IMR-90 (cell line): ENCODE measurements around the gene PTGS1. TPM values are rescaled to one million over a fixed set of nuclear protein-coding genes. Genes with fewer than 3 reads are reported as not detected.

Source experiments
- ATAC-seq: fragments of 200-7000 bp; cut with Tn5 transposase; 2 replicates; pipeline ENCODE4 v1.9.1; 2020; ENCODE audit warnings: low read depth, mild to moderate bottlenecking, moderate library complexity
- BruUV-seq: library from RNA; stranded (reverse); fragments of 400-500 nt; replicated peaks from 2 replicates; lab custom pipeline; 2021; lab: Mats Ljungman, UMichigan
- CTCF ChIA-PET: fragments of 300-600 bp; formaldehyde crosslinking; extraction: SDS; loops from one replicate; lab custom pipeline; 2021; ENCODE audit warnings: antibody characterized with exemption; lab: Yijun Ruan, JAX
- POLR2A ChIA-PET: fragments of 300-600 bp; sonication (Branson Sonifier 250); formaldehyde crosslinking; loops from one replicate; lab custom pipeline; 2022; ENCODE audit warnings: antibody characterized with exemption; ENCODE audit not compliant: unreplicated experiment; lab: Charles Lee
- DNase-seq: peaks from one replicate; pipeline ENCODE4 v3.0.0; 2013
- H2AFZ ChIP-seq: replicated peaks from 2 replicates; pipeline ENCODE3; 2013; ENCODE audit warnings: low read length, mild to moderate bottlenecking; ENCODE audit not compliant: poor library complexity
- H2AK5ac ChIP-seq: 2 replicates; pipeline ENCODE4 v1.6.1; 2013; ENCODE audit warnings: low read depth, low read length, inconsistent platforms
- H2AK9ac ChIP-seq: replicated peaks from 2 replicates; pipeline ENCODE3; 2013; ENCODE audit warnings: mild to moderate bottlenecking, low read depth, low read length, moderate library complexity; ENCODE audit not compliant: poor library complexity
- H2BK120ac ChIP-seq: 2 replicates; pipeline ENCODE4 v1.6.1; 2013; ENCODE audit warnings: low read depth, low read length, inconsistent platforms
- H2BK15ac ChIP-seq: 3 replicates; pipeline ENCODE4 v1.6.1; 2013; ENCODE audit warnings: low read depth, low read length, inconsistent platforms
- H2BK20ac ChIP-seq: 2 replicates; pipeline ENCODE4 v1.6.1; 2013; ENCODE audit warnings: low read depth, mild to moderate bottlenecking, inconsistent platforms, low read length, moderate library complexity
- H2BK5ac ChIP-seq: 2 replicates; pipeline ENCODE4 v1.6.1; 2013; ENCODE audit warnings: mild to moderate bottlenecking, low read depth, low read length, inconsistent platforms; ENCODE audit not compliant: poor library complexity, severe bottlenecking
- H3K14ac ChIP-seq: replicated peaks from 2 replicates; pipeline ENCODE4 v1.6.1; 2013; ENCODE audit warnings: low read depth, low read length, inconsistent platforms
- H3K18ac ChIP-seq: 2 replicates; pipeline ENCODE4 v1.6.1; 2013; ENCODE audit warnings: low read depth, low read length, control low read depth
- H3K23ac ChIP-seq: 2 replicates; pipeline ENCODE4 v1.6.1; 2013; ENCODE audit warnings: low read depth, low read length, inconsistent platforms
- H3K27ac ChIP-seq: 2 replicates; pipeline ENCODE4 v1.5.1; 2013; ENCODE audit warnings: mild to moderate bottlenecking, control low read depth, low read length; ENCODE audit not compliant: insufficient read depth
- H3K27me3 ChIP-seq: 2 replicates; pipeline ENCODE4 v1.6.1; 2013; ENCODE audit warnings: low read length; ENCODE audit not compliant: control insufficient read depth, insufficient read depth
- H3K36me3 ChIP-seq: 2 replicates; pipeline ENCODE4 v1.6.1; 2013; ENCODE audit warnings: low read length, mixed read lengths; ENCODE audit not compliant: control insufficient read depth, insufficient read depth
- H3K4ac ChIP-seq: 2 replicates; pipeline ENCODE4 v1.6.1; 2013; ENCODE audit warnings: low read depth, low read length, inconsistent platforms
- H3K4me1 ChIP-seq: 2 replicates; pipeline ENCODE4 v1.6.1; 2013; ENCODE audit warnings: low read length, mixed read lengths; ENCODE audit not compliant: control insufficient read depth, insufficient read depth
- H3K4me2 ChIP-seq: 2 replicates; pipeline ENCODE4 v1.6.1; 2013; ENCODE audit warnings: low read depth, mild to moderate bottlenecking, control low read depth, low read length, moderate library complexity
- H3K4me3 ChIP-seq: 2 replicates; pipeline ENCODE4 v1.5.1; 2013; ENCODE audit warnings: low read depth, mild to moderate bottlenecking, control low read depth, low read length, moderate library complexity; ENCODE audit not compliant: insufficient read depth
- H3K56ac ChIP-seq: 2 replicates; pipeline ENCODE4 v1.6.1; 2013; ENCODE audit warnings: low read length, inconsistent platforms; ENCODE audit not compliant: insufficient read depth; ENCODE audit errors: extremely low read depth
- H3K79me1 ChIP-seq, 2 experiments: 2 replicates each; pipeline ENCODE4 v1.6.1; 2013; ENCODE audit warnings: low read length in 2 of 2, inconsistent platforms in 1 of 2, low read depth in 1 of 2
- H3K9ac ChIP-seq: 2 replicates; pipeline ENCODE4 v1.6.1; 2013; ENCODE audit warnings: low read depth, low read length, control low read depth
- H3K9me1 ChIP-seq: 2 replicates; pipeline ENCODE4 v1.6.1; 2013; ENCODE audit warnings: low read length, inconsistent platforms; ENCODE audit not compliant: insufficient read depth
- H3K9me3 ChIP-seq: 2 replicates; pipeline ENCODE4 v1.6.1; 2013; ENCODE audit warnings: low read length; ENCODE audit not compliant: control insufficient read depth, insufficient read depth
- H4K20me1 ChIP-seq: 2 replicates; pipeline ENCODE4 v1.6.1; 2013; ENCODE audit warnings: low read length, inconsistent platforms; ENCODE audit not compliant: insufficient read depth
- H4K5ac ChIP-seq: 2 replicates; pipeline ENCODE4 v1.6.1; 2013; ENCODE audit warnings: mild to moderate bottlenecking, low read depth, low read length, control low read depth
- H4K8ac ChIP-seq, 2 experiments: 2 replicates each; pipeline ENCODE4 v1.6.1; 2013; ENCODE audit warnings: low read depth in 2 of 2, low read length in 2 of 2, control low read depth in 1 of 2, inconsistent platforms in 1 of 2
- H4K91ac ChIP-seq: 2 replicates; pipeline ENCODE4 v1.6.1; 2013; ENCODE audit warnings: low read depth, low read length, inconsistent platforms; ENCODE audit not compliant: insufficient read depth
- ELK1 ChIP-seq: fragments of 150-350 bp; IDR thresholded peaks from 2 replicates; pipeline ENCODE4 v1.6.1; 2016; ENCODE audit warnings: low read depth, mild to moderate bottlenecking, low read length, moderate library complexity, borderline replicate concordance
- MAFK ChIP-seq: IDR thresholded peaks from 2 replicates; pipeline ENCODE4 v1.6.1; 2012; ENCODE audit warnings: low read depth, low read length, improper control_type of control experiment
- RFX5 ChIP-seq: IDR thresholded peaks from 2 replicates; pipeline ENCODE4 v1.8.0; 2012; ENCODE audit warnings: low read depth, mild to moderate bottlenecking, low read length, moderate library complexity
- WGBS, 2 experiments: methylation state at CpG; one replicate each; pipeline versions ENCODE4 v1.1.5 to v1.1.7; 2013; ENCODE audit warnings: missing lambda C conversion rate in 2 of 2; ENCODE audit not compliant: insufficient read length in 1 of 2; ENCODE audit errors: extremely low coverage in 2 of 2; 5-methylcytosine and 5-hydroxymethylcytosine counted together
- dilution Hi-C: fragments of 300-500 bp; cut with HindIII; formaldehyde crosslinking; loops from one replicate; pipeline ENCODE4 v1.14.3; 2018; ENCODE audit warnings: low sequenced_read_pairs; ENCODE audit not compliant: unreplicated experiment
- in situ Hi-C: fragments of 300-500 bp; cut with MboI; formaldehyde crosslinking; loops from 3 replicates; pipeline ENCODE4 v1.14.3; 2019; ENCODE audit warnings: low sequenced_read_pairs, inconsistent platforms, mixed read lengths
- intact Hi-C: fragments of 100-400 bp; cut with micrococcal nuclease; formaldehyde crosslinking; loops from 2 replicates; pipeline ENCODE4 v1.10.0; 2022
- polyA plus RNA-seq, 3 experiments: library from polyadenylated mRNA; depleted of rRNA; stranded (reverse); fragments of >200 nt; gene quantifications; 2 replicates each; pipeline ENCODE4 v1.2.3, GENCODE V29; 2012; ENCODE audit warnings: low replicate concordance in 1 of 3
- total RNA-seq: library from RNA; depleted of rRNA; stranded (reverse); fragments of >200 nt; gene quantifications from 2 replicates; pipeline ENCODE4 v1.2.3, GENCODE V29; 2012

The PTGS1 gene
- total and polyA plus RNA-seq, 2 of the 4 experiments (the other 2 are of a cell fraction), result 24.7 to 38.3 TPM

GRCh38 chr9:122354536-122355199 is 16.2 kb upstream of the PTGS1 start:
- H3K9me1 ChIP-seq, result no peaks in the 10 kb centered on the region
- in situ Hi-C loops, result loop anchor here (5.0 to 10.0 kb wide), 3 partner anchors 98 to 260 kb away; partner anchors contain the start of gene TTLL11
- no peaks in the 10 kb centered on the region for H4K20me1 ChIP-seq
- no peak overlapping the region for H3K14ac ChIP-seq
- no peaks in the 10 kb centered on the region for H3K36me3 ChIP-seq
- no peaks in the 10 kb centered on the region for H3K79me1 ChIP-seq
- H3K18ac ChIP-seq, result no peak overlapping the region
- 83% methylated on average over 2 of the region's 8 CpGs; no CpG with 5 or more reads in 1 of the 2 experiments for WGBS, 2 experiments
- no peaks in the 10 kb centered on the region for H3K4me1 ChIP-seq
- peak overlapping the region; percentile 0; the same call in 1 of the 2 replicates for H2BK120ac ChIP-seq
- no peak for DNase-seq
- H2AFZ ChIP-seq, result no peak overlapping the region
- no peak for TF ChIP-seq ELK1
- no peak for TF ChIP-seq RFX5
- TF ChIP-seq MAFK, result no peak
- no peak overlapping the region for H4K91ac ChIP-seq
- no peak overlapping the region for H3K27ac ChIP-seq
- ChIA-PET POLR2A (no interaction called here), CTCF (interaction anchor here (1.4 kb wide), 1 partner anchor 99 kb away, joined by 4 read pairs; no protein-coding TSS in a partner anchor)
- H3K27me3 ChIP-seq, result no peaks in the 10 kb centered on the region
- H3K9me3 ChIP-seq, result no peaks in the 10 kb centered on the region
- no peak for ATAC-seq
- no peak overlapping the region for H2BK5ac ChIP-seq
- no peak overlapping the region for H4K8ac ChIP-seq
- H3K56ac ChIP-seq, result no peak overlapping the region
- no peak overlapping the region; the same call in 2 of the 3 replicates for H2BK15ac ChIP-seq
- H2AK5ac ChIP-seq, result 0 out of 2 replicates have a peak overlapping the region, but pooled peaks have one; percentile 24
- no peak overlapping the region for H3K4me3 ChIP-seq
- no peak overlapping the region for H3K9ac ChIP-seq
- H3K4me2 ChIP-seq, result no peak overlapping the region
- no peak overlapping the region for H4K5ac ChIP-seq
- H2AK9ac ChIP-seq, result no peak overlapping the region
- intact Hi-C loops, result no loop called here
- no TSS peak for BruUV-seq
- no peak overlapping the region for H3K23ac ChIP-seq
- no peak overlapping the region for H2BK20ac ChIP-seq
- peak overlapping the region; percentile 26; the same call in 1 of the 2 replicates for H3K4ac ChIP-seq
- dilution Hi-C loops, result no loop called here
